GM18511 (cell line): ENCODE results near the gene DTD2.
"Not testable (repeated sequence)": the region's sequence is repeated elsewhere in the genome, so short reads cannot be mapped to it uniquely, and the experiment has no call there.

ENCODE experiments used
- ATAC-seq: cut with Tn5 transposase; IDR thresholded peaks from one replicate; pipeline ENCODE4 v1.9.1; 2021; ENCODE audit warnings: mild to moderate bottlenecking, moderate library complexity; ENCODE audit not compliant: unreplicated experiment

Gene DTD2

DNA sequence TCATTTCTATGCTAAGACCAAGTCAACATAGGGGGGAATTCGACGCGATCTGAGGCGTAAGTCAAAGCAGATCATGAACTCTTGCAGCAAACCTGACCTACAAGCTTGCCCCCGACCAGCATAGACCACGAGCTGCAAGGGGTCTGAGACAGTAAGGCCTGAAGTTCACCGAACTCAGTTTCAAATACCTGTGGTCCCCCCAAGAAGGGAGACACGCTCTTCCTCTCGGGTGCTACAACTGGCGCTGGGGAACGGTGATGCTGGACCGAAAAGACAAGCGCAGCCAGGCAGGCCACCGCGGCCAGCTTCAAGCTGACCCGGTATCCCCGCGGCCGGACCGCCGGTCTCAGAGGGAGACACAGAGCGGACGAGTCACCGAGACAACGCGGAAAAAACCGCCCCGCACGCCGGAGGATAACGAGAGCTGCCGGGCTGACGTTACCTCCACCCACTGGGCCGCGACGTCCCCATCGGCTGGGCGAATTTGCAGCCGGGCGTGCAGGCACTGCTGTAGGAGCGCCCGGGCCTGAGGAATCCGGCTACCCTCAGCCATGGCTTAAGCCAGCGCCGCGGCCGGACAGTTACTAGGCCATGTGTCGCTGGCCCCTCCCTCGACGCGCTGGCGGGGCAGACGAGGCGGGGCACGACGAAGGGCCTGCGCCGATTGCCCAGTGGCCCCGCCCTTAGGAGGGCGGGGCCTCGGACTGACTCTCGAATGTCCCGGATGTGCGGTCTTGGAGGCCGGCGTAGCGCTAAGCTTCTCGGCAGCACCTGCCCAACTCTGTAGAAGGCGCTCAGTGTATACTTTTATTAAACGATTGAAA is at the start of gene DTD2:
TSS of gene DTD2 (minus strand) at position 666 of the 824 bp plus-strand sequence. CDS start at position 553, 113 bp downstream.
- peak; percentile 98 for ATAC-seq

- no peak for ATAC-seq
These were observed 48.1 kb upstream of the DTD2 start for GRCh38 chr14:31505411-31505810.

GRCh38 chr14:31501870-31502269 is 44.6 kb upstream of the DTD2 start:
- ATAC-seq: no peak

- no peak for ATAC-seq
These were observed 35.6 kb upstream of the DTD2 start for GRCh38 chr14:31492759-31493498.

DNA sequence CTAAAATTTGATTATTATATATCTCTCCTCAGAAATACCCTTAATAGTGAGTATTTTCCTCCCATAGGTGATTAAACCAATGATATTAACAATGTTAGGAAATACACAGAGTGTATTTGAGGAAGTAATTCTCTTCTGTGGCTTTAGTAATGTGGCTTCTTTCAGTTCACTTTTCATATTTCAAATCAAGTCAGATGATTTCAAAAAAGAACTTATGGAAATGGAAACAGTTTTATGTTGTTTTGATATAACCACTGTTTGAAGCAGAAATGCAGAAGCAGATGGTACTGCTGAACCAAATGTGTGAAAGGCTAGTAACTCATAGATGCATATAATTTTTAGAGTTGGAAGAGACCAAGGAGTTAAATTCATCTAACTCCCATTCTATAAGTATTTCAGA is 32.4 kb upstream of the DTD2 start:
- peak; percentile 82 for ATAC-seq

DNA sequence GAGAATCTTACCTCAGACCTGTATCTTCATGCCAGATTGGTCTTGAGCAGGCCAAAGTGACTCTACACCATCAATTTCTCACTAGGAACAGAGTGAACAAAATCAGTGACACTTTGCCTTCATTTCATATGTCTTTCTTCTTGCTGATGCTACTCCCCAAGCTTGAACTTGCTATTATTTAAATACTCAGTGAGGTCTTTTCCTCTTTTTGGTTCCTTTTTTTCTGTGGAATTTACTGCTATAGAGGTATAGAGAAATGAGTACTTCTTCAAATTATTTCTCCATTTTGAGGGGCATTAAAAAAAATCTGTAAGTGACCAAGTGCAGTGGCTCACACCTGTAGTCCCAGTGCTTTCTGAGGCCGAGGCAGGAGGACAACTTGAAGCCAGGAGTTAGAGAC is 30.6 kb upstream of the DTD2 start, which contains the start of gene GPR33:
TSS of gene GPR33 (minus strand) at position 154 of the 400 bp plus-strand sequence. CDS start 4,074 bp downstream, outside the sequence.
- no peak for ATAC-seq

DNA sequence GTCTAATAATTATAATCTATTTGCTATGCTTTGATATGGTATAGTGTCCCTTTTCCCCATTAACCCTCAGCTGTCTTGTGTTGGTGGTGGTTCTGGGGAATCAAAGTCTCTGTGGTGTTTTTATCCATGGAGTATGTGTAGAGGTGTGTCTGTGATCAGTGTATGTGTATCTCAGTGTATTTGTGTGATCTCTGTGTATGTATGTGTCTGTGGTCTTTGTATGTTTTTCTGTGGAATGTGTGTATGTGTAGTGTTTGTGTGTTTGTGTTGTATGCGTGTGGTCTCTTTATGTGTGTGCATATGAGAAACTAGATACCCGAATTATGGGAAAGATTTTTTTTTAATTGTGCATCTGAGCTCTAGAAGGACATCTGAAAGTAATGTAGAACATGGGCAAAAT is 29.5 kb upstream of the DTD2 start:
- no peak for ATAC-seq

DNA sequence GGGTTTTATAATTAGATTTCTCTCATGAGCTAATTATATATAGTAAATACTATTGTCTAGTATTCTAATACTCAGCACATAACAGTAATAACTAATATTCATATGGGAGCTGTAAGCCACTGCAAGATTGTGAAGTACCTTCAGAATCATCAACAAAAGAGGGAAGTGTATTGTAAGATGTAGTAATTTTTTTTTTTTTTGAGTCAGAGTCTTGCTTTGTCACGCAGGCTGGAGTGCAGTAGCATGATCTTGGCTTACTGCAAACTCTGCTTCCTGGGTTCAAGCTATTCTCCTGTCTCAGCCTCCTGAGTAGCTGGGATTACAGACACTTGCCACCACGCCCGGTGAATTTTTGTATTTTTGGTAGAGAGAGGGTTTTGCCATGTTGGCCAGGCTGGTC is 27.4 kb upstream of the DTD2 start:
- ATAC-seq: no peak

- no peak for ATAC-seq
These were observed 22.9 kb upstream of the DTD2 start for GRCh38 chr14:31480156-31480555.

DNA sequence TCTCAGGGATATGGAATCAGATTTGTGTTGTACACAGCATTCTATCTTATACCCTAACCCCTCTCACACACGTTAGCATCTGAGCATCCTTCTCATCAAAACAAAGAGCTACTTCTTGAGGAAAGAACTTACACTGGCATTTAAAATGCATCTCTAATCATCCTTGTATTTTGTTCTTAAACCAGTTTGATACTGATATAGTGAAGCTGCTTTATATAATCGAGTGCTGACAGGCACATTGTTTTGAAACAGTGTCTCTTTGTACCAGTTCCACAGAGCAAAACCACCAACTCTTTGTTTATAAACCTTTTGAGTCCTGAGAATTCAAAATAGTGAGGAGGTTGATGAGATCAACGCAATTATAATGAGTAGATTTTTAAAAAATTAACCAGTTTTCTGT is 21.7 kb upstream of the DTD2 start:
- no peak for ATAC-seq

- no peak for ATAC-seq
These were observed 19.9 kb upstream of the DTD2 start for GRCh38 chr14:31477248-31477647.

GRCh38 chr14:31476131-31476866 is 19.0 kb upstream of the DTD2 start:
- ATAC-seq: no peak

DNA sequence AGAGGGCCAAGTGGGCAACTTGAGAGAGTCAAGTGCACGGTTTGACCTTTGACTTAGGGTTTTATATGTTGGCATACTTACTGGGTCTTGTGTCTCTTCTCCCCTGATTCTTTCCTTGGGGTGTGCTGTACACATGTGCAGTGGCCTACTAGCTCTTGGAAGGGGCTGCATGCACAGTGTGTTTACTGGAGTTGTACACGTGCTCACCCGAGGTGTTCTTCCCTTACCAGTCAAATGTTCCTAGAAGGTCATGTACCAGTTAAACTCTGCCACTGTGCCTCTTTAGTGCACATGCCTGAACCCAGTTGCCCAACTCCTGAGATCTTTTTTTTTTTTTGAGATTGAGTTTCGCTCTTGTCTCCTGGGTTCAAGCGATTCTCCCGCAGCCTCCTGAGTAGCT is 9.2 kb upstream of the DTD2 start:
- no peak for ATAC-seq

- ATAC-seq: no peak
These were observed 7.8 kb upstream of the DTD2 start for GRCh38 chr14:31465111-31465510.

DNA sequence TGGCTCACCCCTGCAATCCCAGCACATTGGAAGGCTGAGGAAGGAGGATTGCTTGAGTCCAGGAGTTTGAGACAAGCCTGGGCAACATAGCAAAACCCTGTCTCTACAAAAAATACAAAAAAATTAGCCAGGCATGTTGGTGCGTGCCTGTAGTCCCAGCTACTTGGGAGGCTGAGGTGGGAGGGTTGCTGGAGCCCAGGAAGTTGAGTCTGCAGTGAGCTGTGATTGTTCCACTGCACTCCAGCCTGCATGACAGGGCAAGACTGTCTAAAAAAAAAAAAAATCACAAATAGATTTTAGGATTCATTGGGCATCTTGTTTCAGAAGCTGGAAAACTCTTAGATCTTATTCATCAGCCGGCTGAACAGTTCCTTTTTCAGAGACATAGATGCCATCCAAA is 5.1 kb upstream of the DTD2 start:
- ATAC-seq: not testable (repeated sequence)

DNA sequence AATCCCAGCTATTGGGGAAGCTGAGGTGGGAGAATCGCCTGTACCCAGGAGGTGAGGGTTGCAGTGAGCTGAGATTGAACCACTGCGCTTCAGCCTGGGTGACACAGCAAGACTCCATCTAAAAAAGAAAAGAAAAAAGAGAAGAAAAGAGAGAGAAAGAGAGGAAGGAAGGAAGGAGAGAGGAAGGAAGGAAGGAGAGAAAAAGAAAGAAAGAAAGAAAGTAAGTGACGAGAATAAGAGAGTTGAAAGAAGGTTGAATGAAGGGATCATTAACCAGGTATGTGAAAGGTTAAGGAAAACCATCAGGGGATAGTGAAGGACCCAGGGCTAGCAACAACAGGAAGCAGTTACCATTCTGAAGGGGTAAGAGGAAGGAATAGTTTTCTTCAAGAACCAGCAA is 4.2 kb upstream of the DTD2 start:
- ATAC-seq: no peak

DNA sequence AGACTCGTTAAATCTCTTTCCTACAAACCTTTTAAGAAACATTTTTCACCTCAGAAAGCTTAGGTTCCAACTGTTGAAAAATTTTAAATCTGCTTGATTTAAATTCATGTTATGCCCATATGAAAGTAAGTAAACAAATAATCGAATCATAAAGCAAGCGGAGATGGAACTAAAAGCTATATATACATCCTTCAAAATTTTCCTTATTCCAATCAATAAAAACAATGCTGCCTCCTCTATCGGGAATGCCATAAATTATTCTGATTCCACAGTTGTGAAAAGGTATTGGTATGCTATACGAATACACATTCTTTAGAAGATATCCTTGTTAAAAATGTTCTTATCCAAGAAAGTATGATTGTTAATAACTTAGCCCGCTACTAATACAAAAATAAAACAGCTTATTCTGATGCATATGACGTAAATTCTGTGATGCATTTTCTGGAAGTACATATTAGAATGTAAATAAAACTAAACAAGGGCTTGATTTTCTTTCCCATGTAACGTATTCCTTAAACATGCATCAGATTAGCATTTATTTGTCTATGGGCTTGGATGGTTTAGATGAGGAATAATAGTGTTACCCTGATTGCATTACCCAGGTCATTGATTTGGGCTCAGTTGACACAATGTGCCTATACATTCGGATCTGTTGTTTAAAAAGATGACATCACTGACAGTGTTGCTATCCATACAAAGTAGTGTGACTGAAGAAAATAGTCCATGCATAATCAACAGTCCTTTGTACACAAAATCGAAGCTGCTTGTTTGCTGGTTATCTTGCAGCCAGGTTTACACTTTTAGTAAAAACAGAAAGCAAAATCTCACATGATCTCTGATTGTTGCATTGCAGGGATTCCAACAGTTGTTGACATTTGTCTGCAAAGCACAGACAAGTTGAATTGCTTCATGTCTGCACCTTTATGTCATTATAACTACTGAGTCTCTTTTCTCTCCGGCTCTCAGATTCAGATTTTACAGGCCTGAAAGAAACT is 656 bp upstream of the DTD2 start:
- ATAC-seq: peak; percentile 1

DNA sequence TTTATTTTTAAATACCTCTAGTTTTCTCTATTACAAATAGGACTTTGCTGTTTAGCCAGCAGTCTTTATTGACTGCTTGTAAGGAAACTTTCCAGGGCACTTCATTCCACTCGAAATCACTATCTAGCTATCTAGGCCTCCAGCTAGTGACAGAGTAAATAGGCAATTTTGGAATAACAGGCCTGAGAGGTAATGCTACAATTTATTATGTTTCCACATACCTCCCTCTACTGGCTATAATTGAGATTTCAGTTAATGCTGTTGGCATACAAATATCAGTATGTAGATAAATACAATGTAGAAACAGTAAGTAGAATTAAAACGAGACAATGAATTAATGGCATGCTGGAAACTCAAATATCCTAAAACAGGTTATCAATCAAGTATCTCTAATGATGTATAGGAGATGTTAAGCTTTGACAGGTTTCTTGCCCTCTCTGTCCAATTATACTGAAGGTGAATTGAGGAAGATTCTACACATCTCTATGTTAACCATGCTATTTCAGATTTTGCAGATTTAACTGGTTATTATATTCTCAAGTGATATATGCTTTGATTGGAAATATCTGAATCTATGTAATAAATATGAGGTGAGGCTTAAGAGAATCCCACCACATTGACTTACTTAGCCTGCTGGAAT is 7.2 kb downstream of the DTD2 start:
- peak; percentile 65 for ATAC-seq

DNA sequence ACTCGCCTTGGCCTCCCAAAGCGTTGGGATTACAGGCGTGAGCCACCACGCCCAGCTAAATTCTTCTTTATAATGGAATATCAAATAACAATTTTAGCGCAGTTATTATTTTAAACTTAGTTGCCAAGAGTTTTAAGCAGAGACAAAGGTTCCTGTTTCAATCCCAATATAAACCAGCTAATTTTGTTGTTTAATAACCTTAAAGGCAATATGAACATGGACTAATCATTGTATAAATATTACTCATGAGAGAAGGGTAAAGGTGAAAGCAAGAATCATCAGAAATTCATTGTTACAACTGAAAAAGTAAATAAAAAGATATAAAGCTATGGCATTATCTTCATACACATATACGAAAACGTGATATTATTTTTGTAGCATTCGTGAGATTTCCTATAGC is 8.2 kb downstream of the DTD2 start:
- no peak for ATAC-seq

- ATAC-seq: no peak
These were observed 11.6 kb downstream of the DTD2 start for GRCh38 chr14:31445703-31446102.
